GM10248 (cell line): ENCODE data around the gene EML6.

ENCODE experiments used
- CTCF ChIA-PET: fragments of 300-600 bp; sonication (Branson Sonifier 250); formaldehyde crosslinking; extraction: SDS; loops from one replicate; lab custom pipeline; 2021; ENCODE audit warnings: antibody characterized with exemption; lab: Yijun Ruan, JAX
- POLR2A ChIA-PET: fragments of 350-650 bp; sonication (Branson Sonifier 250); formaldehyde crosslinking; extraction: SDS; loops from one replicate; lab custom pipeline; 2020; ENCODE audit warnings: antibody characterized with exemption; lab: Yijun Ruan, JAX
- DNase-seq: peaks from one replicate; pipeline ENCODE4 v3.0.0; 2012; ENCODE audit errors: extremely low spot score
- CTCF ChIP-seq: IDR thresholded peaks from 2 replicates; pipeline ENCODE4 v1.5.1; 2012; ENCODE audit warnings: mild to moderate bottlenecking, low read depth; ENCODE audit errors: extremely low read depth, missing control alignments, control extremely low read depth

Gene EML6

GRCh38 chr2:54924121-54924520 is 200.7 kb downstream of the EML6 start:
- CTCF ChIA-PET = interaction anchor here (0.6 to 1.6 kb wide), 2 partner anchors 10 to 17 kb away, joined by 3 to 6 read pairs; no protein-coding TSS in a partner anchor
- POLR2A ChIA-PET = no interaction called here
- TF ChIP-seq CTCF = no peak
- DNase-seq = no peak

- CTCF ChIA-PET = interaction anchor here (0.9 to 1.6 kb wide), 2 partner anchors 9 to 18 kb away, joined by 3 to 6 read pairs; no protein-coding TSS in a partner anchor
- POLR2A ChIA-PET = no interaction called here
- no peak for DNase-seq
Measured at GRCh38 chr2:54925022-54925421, 201.6 kb downstream of the EML6 start.

GRCh38 chr2:54927085-54927750 is 203.8 kb downstream of the EML6 start:
- TF ChIP-seq CTCF = no peak
- ChIA-PET POLR2A (no interaction called here), CTCF (interaction anchor here (1.1 to 2.3 kb wide), 4 partner anchors 9 to 23 kb away, joined by 3 to 6 read pairs (median 4); no protein-coding TSS in a partner anchor)
- DNase-seq = no peak

More at GRCh38 chr2:54925022-54925421, 201.6 kb downstream of the EML6 start:
- TF ChIP-seq CTCF = no peak

- TF ChIP-seq CTCF = no peak
- DNase-seq = no peak
- ChIA-PET CTCF (interaction anchor here (1.1 to 2.3 kb wide), 4 partner anchors 8 to 24 kb away, joined by 3 to 6 read pairs (median 4); no protein-coding TSS in a partner anchor), POLR2A (no interaction called here)
Measured at GRCh38 chr2:54927751-54928615, 204.5 kb downstream of the EML6 start.

- CTCF ChIA-PET = interaction anchor here (2.3 kb wide), 1 partner anchor 17 kb away, joined by 6 read pairs; no protein-coding TSS in a partner anchor
- POLR2A ChIA-PET = no interaction called here
- DNase-seq = no peak
- TF ChIP-seq CTCF = no peak
Measured at GRCh38 chr2:54928719-54929118, 205.3 kb downstream of the EML6 start.

GRCh38 chr2:54931473-54931872 is 208.0 kb downstream of the EML6 start:
- DNase-seq = no peak
- ChIA-PET CTCF (interaction anchor here (0.9 to 1.1 kb wide), 2 partner anchors 28 to 176 kb away, joined by 3 read pairs; no protein-coding TSS in a partner anchor), POLR2A (no interaction called here)
- no peak for TF ChIP-seq CTCF
